Measurements from ENCODE around the gene YIF1A. TPM values are rescaled to one million over a fixed set of nuclear protein-coding genes. Genes with fewer than 3 reads are reported as not detected.

Gene YIF1A
- total RNA-seq, 3 donors from 2014 or later, result 154 to 170 (median 159) TPM

DNA sequence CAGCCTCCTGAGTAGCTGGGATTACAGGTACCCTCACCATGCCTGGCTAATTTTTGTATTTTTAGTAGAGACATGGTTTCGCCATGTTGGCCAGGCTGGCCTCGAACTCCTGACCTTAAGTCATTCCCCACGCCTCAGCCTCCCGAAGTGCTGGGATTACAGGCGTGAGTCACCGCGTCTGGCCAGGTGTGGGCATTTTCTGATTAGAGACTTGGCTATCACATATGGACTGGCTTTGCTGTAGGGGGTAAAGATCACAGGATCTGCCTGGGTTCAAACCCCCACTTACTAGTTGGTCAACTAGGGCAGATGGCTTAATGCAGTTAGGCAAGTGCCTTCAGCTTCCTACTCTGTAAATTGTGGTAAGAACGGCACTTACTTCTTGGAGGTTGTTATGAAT lies 21.4 kb upstream of the YIF1A start:
- Mint-ChIP-seq H3K27me3 (ENCODE audit: low read depth) (no peaks in the 10 kb centered on the region), H3K4me1 (ENCODE audit: low read depth) (peaks cover 27% of the 10 kb centered on the region), H3K36me3 (ENCODE audit: insufficient read depth) (no peaks in the 10 kb centered on the region), H3K9me3 (no peaks in the 10 kb centered on the region), H3K4me3 (no peak overlapping the region)
- no peak for DNase-seq
- no peak for ATAC-seq

DNA sequence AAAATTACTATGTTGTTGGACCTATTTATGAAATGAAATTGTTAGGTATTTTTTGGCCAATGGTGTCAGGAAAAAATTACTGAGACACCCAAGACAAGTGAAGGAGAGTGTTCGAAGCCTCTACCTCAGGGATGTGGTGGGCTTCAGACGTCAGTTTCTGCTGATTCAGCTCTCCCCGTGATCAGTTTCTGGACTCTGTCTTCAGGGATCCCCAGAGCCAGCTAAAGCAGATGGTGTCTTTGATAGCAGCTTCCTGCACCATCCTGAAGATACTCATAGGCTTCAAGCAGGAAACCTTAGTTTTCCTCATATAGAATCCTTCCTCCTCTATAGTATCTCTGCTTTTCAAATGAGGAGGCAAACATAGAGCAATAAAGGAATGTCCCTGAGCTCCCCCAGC lies 20.5 kb upstream of the YIF1A start:
- no peaks in the 10 kb centered on the region for H3K9me3 Mint-ChIP-seq
- H3K36me3 Mint-ChIP-seq (ENCODE audit: insufficient read depth), result no peaks in the 10 kb centered on the region
- H3K4me1 Mint-ChIP-seq (ENCODE audit: low read depth), result peaks cover 23% of the 10 kb centered on the region

DNA sequence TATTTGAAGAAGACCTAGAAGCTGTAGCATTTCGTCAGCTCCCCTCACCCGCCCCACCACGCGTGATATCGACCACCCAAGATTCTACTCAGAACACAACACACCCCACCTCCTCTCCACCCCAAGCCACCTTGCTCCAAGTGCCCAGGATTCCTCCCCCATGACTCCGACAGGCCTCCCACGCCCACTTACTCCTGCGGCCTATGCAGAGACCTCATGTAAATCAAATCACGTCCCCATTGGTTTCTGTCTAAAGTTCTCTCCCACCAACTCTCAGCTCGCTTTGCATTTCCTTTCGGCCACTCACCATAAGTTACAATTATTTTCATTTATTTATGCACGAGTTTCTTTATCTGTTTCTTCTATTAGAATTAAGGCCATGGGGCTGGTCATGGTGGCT lies 13.7 kb upstream of the YIF1A start:
- no peak overlapping the region for H3K4me3 Mint-ChIP-seq
- ATAC-seq (no peak), DNase-seq (no peak)
- no peaks in the 10 kb centered on the region for H3K27me3 Mint-ChIP-seq (ENCODE audit: low read depth)
- H3K9me3 Mint-ChIP-seq, result no peaks in the 10 kb centered on the region
- H3K36me3 Mint-ChIP-seq (ENCODE audit: insufficient read depth), result no peaks in the 10 kb centered on the region
- no peaks in the 10 kb centered on the region for H3K4me1 Mint-ChIP-seq (ENCODE audit: low read depth)

More for the DNA sequence above, 20.5 kb upstream of the YIF1A start:
- H3K4me3 Mint-ChIP-seq, result no peak overlapping the region
- ATAC-seq (no peak), DNase-seq (no peak)
- no peaks in the 10 kb centered on the region for H3K27me3 Mint-ChIP-seq (ENCODE audit: low read depth)

DNA sequence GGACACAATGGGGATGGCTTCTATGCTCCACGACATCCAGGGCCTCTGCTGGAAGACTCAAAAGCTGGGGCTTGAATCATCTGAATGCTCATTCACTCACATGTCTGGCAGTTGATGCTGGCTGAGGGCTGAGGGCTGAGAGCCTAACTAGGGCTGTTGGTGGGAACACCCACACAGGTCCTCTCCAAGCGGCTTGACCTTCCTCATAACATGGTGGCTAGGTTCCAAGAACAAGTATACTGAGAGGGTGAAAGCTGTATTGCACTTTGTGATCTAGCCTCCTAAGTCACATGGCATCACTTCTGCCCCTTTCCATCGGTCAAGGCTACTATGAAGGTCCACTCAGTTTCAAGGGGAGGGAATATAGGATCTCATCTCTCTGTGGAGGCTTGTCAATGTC lies 10.2 kb upstream of the YIF1A start:
- no peaks in the 10 kb centered on the region for H3K9me3 Mint-ChIP-seq
- no peak for DNase-seq
- no peak overlapping the region for H3K4me3 Mint-ChIP-seq
- H3K4me1 Mint-ChIP-seq (ENCODE audit: low read depth), result no peaks in the 10 kb centered on the region
- H3K36me3 Mint-ChIP-seq (ENCODE audit: insufficient read depth), result no peaks in the 10 kb centered on the region
- peaks cover 2% of the 10 kb centered on the region for H3K27me3 Mint-ChIP-seq (ENCODE audit: low read depth)
- ATAC-seq, result no peak

DNA sequence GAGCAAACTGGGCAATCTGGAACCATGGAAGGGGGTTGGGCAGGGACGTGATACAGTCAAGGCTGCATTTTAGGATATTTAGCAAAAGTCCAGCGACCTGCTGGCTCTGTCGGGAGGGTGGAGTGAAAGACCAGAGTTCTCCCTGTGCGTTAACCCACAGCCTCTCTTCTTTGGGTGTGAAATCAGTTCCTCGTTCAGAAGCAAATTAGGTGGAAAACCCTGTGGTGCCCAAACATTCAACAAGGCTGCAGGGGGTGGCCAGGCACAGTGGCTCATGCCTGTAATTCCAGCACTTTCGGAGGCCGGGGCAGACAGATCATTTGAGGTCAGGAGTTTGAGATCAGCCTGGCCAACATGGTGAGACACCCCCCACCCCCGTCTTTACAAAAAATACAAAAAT lies 8.7 kb upstream of the YIF1A start:
- no peak overlapping the region for H3K4me3 Mint-ChIP-seq
- peaks cover 12% of the 10 kb centered on the region for H3K27me3 Mint-ChIP-seq (ENCODE audit: low read depth)
- ATAC-seq (no peak), DNase-seq (no peak)
- no peaks in the 10 kb centered on the region for H3K36me3 Mint-ChIP-seq (ENCODE audit: insufficient read depth)
- H3K4me1 Mint-ChIP-seq (ENCODE audit: low read depth), result peaks cover under 1% of the 10 kb centered on the region
- no peaks in the 10 kb centered on the region for H3K9me3 Mint-ChIP-seq

DNA sequence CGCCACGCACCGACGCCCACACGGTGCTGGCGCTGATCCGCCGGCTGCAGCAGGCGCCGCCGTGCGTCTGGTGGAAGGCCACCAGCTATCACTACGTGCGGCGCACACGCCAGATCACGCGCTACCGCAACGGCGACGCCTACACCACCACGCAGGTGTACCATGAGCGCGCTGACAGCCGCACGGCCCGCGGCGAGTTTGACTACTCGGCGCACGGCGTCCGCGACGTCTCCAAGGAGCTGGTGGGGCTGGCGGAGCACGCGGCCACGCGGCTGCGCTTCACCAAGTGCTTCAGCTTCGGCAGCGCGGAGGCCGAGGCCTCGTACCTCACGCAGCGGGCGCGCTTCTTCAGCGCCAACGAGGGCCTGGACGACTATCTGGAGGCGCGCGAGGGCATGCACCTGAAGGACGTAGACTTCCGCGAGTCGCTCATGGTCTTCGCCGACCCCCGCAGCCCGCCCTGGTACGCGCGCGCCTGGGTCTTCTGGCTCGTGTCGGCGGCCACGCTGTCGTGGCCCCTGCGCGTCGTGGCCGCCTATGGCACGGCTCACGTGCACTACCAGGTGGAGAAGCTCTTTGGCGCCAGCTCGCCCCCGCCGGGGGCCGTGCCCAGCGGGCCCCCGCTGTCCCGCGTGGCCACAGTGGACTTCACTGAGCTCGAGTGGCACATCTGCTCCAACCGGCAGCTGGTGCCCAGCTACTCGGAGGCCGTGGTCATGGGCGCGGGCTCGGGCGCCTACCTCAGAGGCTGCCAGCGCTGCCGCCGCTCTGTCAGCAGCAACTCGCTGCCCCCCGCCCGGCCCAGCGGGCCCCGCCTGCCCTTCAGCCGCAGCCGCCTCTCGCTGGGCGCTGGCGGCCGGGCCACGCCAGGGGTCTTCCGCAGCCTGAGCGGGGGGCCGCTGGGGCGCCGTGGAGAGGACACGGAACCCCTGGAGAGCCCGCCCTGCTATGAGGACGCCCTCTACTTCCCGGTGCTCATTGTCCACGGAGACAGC lies 6.0 kb upstream of the YIF1A start:
- peaks cover 13% of the 10 kb centered on the region for H3K4me1 Mint-ChIP-seq (ENCODE audit: low read depth)
- DNase-seq, result no peak
- H3K36me3 Mint-ChIP-seq (ENCODE audit: insufficient read depth), result no peaks in the 10 kb centered on the region
- peaks cover 20% of the 10 kb centered on the region for H3K27me3 Mint-ChIP-seq (ENCODE audit: low read depth)
- H3K4me3 Mint-ChIP-seq, result no peak overlapping the region
- no peak for ATAC-seq
- H3K9me3 Mint-ChIP-seq, result no peaks in the 10 kb centered on the region

DNA sequence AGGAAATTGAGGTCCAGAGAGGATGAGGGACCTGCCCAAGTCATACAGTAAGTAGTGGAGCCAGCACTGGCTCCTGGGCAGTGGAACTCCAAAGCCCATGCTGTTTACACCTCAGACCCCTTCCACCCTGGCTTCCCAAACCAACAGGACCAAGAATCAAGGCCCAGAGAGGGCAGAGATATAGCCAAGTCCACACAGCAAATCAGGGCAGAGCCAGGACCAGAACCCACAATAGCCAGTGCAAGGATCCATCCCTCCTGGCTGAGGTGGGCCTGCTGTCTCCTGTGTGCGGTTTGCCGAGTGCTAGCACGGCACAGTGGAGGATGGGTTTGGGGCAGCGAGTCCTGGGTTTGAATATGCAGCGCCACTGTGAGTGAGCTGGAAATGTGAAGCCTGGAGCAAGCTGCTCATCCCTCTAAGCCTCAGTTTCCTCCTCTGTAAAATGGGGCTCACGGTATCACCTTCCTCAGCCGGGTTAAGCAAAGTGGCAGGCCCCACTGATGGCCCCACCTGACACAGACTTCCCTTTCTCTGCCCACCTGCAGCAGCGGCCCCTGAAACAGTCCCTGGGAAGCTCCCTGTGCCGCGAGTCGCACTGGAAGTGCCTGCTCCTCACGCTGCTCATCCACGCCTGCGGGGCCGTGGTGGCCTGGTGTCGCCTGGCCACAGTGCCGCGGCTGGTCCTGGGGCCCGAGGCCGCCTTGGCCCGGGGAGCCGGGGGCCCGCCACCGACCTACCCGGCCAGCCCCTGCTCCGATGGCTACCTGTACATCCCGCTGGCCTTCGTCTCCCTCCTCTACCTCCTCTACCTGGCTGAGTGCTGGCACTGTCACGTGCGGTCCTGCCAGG lies 5.1 kb upstream of the YIF1A start:
- Mint-ChIP-seq H3K9me3 (no peaks in the 10 kb centered on the region), H3K4me1 (ENCODE audit: low read depth) (peaks cover 22% of the 10 kb centered on the region), H3K4me3 (no peak overlapping the region), H3K27me3 (ENCODE audit: low read depth) (peaks cover 20% of the 10 kb centered on the region), H3K36me3 (ENCODE audit: insufficient read depth) (no peaks in the 10 kb centered on the region)
- ATAC-seq (no peak), DNase-seq (no peak)

DNA sequence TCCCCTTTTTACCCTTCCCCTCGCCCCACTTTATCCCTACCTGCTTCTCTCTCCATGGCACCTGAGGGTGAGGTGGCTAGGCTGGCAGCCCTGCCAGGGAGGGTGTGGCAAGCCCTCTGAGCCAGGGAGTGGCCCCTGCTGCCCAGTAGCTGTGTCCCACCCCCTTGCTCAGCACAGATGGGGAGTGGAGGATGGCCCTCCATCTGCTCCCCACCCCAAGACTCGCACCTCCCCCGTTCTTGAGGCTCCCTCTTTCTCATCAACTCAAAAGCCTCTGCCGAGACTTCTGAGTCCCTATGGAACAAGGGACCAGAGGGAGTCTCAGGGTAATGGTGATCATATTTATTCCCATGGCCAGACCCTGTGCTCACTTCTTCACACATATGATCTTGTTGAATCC lies 4.4 kb upstream of the YIF1A start:
- H3K9me3 Mint-ChIP-seq, result no peaks in the 10 kb centered on the region
- H3K36me3 Mint-ChIP-seq (ENCODE audit: insufficient read depth), result no peaks in the 10 kb centered on the region
- DNase-seq (no peak), ATAC-seq (no peak)
- H3K4me1 Mint-ChIP-seq (ENCODE audit: low read depth), result peaks cover 23% of the 10 kb centered on the region
- peaks cover 20% of the 10 kb centered on the region for H3K27me3 Mint-ChIP-seq (ENCODE audit: low read depth)
- no peak overlapping the region for H3K4me3 Mint-ChIP-seq

DNA sequence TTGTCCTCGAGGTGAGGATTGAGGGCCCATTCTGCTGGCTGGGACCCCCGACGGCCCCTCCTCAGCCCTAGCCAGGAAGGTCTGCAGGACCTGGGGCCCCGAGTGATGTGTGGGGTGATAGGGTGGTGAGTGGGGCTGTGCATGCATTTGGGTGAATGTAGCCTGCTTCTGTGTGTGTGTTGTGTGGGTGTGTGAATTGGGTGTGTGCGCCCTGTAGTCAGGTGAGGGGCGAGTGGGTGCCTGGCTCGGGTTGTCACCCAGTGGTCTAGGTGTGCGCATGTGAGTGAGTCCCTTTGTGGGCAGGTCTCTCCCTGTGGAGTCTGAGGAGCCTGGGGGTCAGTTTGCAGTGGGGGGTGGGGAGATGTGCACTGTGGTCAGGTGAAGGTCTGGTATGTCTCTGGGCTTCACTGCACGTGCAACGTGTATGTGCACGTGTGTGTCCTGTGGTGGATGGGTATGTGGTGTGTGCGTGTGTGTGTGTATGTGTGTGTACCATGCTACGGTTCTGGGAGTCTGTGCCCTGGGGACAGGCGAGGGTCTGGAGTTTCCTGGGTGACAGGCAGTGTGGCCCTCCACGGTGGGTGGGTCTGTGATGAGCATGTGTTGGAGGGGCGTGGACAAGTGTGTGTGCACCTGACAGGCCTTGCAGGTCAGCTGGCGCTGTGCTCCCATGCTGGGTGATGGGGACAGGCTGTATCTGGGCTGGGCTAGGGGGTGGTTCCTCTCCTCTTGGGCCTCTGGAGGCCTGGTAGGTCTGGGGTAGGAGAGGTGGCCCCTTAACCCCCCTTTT lies 3.8 kb upstream of the YIF1A start:
- DNase-seq (no peak), ATAC-seq (no peak)
- Mint-ChIP-seq H3K4me1 (ENCODE audit: low read depth) (peaks cover 23% of the 10 kb centered on the region), H3K4me3 (peak overlapping the region; percentile 19), H3K36me3 (ENCODE audit: insufficient read depth) (no peaks in the 10 kb centered on the region), H3K9me3 (no peaks in the 10 kb centered on the region), H3K27me3 (ENCODE audit: low read depth) (peaks cover 20% of the 10 kb centered on the region)

DNA sequence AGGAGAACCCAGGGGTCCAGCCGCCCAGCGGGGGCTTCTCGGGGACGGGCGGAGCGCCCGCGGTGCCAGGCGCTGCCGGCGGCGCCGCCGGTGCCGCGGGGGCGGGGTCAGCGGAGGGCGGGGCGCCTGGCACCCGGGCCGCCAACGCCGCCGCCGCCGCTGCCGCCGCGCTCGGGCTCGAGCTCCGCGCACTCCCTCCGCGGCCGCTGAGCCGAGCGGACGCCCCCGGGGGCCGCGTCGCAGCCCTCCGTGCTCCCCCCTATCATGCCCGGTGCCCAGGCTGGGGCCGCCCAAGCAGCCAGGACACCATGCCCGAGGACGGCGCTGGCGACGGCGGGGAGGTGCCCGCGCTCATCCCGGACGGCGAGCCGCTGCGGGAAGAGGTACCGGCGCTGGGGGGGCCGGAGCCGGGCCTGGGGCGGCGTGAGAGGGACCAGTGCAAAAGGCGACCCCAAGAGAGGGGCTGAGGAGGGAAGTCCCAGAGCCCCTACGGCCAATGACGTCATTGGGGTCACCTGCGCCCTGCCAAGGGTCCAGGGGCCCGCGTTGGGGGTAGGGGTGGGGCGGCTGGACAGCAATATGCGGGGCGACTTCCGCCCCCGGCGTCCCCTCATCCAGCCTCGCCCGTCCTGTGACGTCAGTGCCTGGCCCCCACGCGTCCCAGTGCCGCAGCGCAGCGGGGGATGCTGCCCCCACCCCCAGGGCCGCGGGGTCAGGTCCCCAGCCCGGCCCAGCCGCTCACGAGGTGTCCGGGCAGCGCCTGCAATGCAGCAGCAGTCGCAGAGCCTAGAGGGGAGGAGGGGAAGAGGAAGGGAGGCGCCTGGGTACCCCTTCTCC lies 3.0 kb upstream of the YIF1A start, which contains the start of gene TMEM151A:
Gene TMEM151A (plus strand): TSS at position 189 of the 837 bp plus-strand sequence. CDS start 120 bp downstream, at position 309.
- Mint-ChIP-seq H3K4me1 (ENCODE audit: low read depth) (peaks cover 24% of the 10 kb centered on the region), H3K36me3 (ENCODE audit: insufficient read depth) (no peaks in the 10 kb centered on the region), H3K9me3 (no peaks in the 10 kb centered on the region), H3K27me3 (ENCODE audit: low read depth) (peaks cover 20% of the 10 kb centered on the region), H3K4me3 (peak within 1 kb of the TSS; percentile 94)
- DNase-seq (no peak), ATAC-seq (no peak)

DNA sequence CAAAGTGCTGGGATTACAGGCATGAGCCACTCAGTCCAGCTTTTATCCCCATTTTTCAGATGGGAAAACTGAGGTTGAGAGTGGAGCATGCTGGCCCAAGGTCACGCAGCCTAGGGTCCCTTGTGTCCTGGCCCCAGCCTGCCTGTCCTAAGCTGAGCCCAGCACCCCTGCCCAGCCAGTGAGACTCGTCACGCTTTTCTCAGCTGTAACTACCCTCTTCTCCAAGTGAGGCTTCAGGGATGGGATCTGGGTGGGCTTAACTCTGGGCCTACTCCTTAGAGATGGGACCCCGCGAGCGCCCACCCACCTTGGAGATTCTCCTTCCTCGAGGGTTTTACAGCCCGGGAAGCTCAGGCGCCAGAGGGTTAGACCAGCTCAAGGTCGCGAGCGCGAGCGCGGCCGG lies 2.4 kb upstream of the YIF1A start:
- no peak for ATAC-seq
- Mint-ChIP-seq H3K27me3 (ENCODE audit: low read depth) (peaks cover 20% of the 10 kb centered on the region), H3K4me3 (peak overlapping the region; percentile 94), H3K36me3 (ENCODE audit: insufficient read depth) (no peaks in the 10 kb centered on the region), H3K9me3 (no peaks in the 10 kb centered on the region), H3K4me1 (ENCODE audit: low read depth) (peaks cover 24% of the 10 kb centered on the region)
- no peak for DNase-seq

DNA sequence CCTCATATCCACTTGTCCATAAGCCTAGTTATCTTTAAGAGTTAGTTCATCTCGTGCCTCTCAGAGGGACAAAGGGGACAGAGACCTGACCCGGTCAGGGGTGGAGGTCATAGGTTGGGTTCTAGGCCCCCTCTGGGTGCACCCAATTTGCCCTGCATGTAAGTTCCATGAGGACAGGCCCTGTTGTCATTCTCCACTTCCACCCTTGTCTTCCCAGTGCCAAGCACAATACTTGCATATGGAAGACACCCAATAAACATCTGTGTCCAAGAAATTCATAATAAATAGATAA lies 1.3 kb upstream of the YIF1A start:
- no peaks in the 10 kb centered on the region for H3K9me3 Mint-ChIP-seq
- H3K27me3 Mint-ChIP-seq (ENCODE audit: low read depth), result peaks cover 20% of the 10 kb centered on the region
- H3K4me3 Mint-ChIP-seq, result peak overlapping the region; percentile 94
- peaks cover 2% of the 10 kb centered on the region for H3K36me3 Mint-ChIP-seq (ENCODE audit: insufficient read depth)
- DNase-seq, result no peak
- ATAC-seq, result no peak
- H3K4me1 Mint-ChIP-seq (ENCODE audit: low read depth), result peaks cover 24% of the 10 kb centered on the region

DNA sequence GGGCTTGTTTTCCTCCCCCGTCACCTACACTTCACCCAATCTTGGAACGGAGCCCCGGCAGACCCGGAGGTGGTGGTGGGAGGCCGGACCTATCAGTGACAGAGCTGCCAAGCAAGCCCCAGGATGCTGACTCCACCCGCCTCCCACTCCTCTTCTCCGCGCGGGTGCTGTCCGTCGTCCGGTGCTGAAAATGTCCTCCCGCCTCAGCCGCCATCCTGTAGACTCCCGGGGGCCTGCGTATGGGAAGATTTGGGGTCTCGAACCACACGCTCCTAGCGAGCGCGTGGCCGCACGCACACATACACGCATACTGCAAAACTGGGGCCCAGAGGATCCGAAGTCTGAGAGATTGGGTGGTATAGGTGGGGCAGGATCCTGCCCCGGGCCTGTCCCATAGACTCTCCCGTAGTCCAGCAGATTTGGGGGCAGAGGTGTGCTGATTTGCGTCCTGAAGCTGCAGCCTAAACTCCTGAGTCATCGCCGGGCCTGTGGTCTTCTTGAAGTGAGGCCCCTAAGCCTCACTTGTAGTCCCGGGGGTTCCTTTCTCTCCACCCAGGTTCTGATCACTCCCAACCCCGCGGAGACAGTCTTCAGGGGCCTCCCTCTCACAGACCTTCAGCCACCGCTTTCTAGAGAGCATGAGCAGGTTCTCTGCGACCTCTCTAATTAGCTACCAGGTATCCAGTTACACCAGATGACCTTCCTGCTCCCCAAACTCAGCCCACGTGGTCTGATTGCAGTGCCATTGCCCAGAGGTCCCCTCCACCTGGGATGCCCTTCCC lies 796 bp upstream of the YIF1A start:
- Mint-ChIP-seq H3K36me3 (ENCODE audit: insufficient read depth) (peaks cover 2% of the 10 kb centered on the region), H3K4me1 (ENCODE audit: low read depth) (peaks cover 24% of the 10 kb centered on the region), H3K27me3 (ENCODE audit: low read depth) (peaks cover 20% of the 10 kb centered on the region), H3K4me3 (peak overlapping the region; percentile 94), H3K9me3 (no peaks in the 10 kb centered on the region)
- DNase-seq (peak; percentile 71), ATAC-seq (peak; percentile 70 to 73)

All from activated T-cell treated with anti-CD3 and anti-CD28 coated beads, Interleukin-2, amount 50 U/mL, for 4 hours (primary cell).